Ovary (tissue), 3 donors: ENCODE results near the gene FGF12.
"Not testable (repeated sequence)": the region's sequence is repeated elsewhere in the genome, so short reads cannot be mapped to it uniquely, and the experiment has no call there.

Experiments used
- EP300 ChIP-seq: sonication (generic); formaldehyde crosslinking; IDR thresholded peaks from one replicate; pipeline ENCODE4 v1.6.1; 2017; ENCODE audit warnings: antibody characterized with exemption
- TF ChIP-seq, protein P1 (sequence below), 3 donors: fragments of 450-650 bp in 2 of 3; fragments of 200-600 bp in 1 of 3; IDR thresholded peaks; one replicate each; pipeline versions ENCODE4 v1.5.1 to v1.8.0; 2016 to 2022; ENCODE audit warnings: antibody characterized with exemption in 3 of 3, mild to moderate bottlenecking in 1 of 3
- donor health status: DM: no; HTN: no; CAD: no.

DNA sequence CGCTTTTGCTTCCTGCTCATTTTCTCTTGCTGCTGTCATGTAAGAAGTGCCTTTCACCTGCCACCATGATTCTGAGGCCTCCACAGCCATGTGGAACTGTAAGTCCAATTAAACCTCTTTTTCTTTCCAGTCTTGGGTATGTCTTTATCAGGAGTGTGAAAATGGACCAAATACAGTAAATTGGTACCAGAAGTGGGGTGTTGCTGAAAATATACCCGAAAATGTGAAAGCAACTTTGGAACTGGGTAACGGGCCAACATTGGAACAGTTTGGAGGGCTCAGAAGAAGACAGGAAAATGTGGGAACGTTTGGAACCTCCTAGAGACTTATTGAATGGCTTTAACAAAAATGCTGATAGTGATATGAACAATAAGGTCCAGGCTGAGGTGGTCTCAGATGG lies 47.0 kb upstream of the FGF12 start:
- TF ChIP-seq, protein P1, sequence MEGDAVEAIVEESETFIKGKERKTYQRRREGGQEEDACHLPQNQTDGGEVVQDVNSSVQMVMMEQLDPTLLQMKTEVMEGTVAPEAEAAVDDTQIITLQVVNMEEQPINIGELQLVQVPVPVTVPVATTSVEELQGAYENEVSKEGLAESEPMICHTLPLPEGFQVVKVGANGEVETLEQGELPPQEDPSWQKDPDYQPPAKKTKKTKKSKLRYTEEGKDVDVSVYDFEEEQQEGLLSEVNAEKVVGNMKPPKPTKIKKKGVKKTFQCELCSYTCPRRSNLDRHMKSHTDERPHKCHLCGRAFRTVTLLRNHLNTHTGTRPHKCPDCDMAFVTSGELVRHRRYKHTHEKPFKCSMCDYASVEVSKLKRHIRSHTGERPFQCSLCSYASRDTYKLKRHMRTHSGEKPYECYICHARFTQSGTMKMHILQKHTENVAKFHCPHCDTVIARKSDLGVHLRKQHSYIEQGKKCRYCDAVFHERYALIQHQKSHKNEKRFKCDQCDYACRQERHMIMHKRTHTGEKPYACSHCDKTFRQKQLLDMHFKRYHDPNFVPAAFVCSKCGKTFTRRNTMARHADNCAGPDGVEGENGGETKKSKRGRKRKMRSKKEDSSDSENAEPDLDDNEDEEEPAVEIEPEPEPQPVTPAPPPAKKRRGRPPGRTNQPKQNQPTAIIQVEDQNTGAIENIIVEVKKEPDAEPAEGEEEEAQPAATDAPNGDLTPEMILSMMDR (IDR thresholded peaks at IDR 0.05) = not testable (repeated sequence)
- not testable (repeated sequence) for TF ChIP-seq EP300
